HCEC 1CT (cell line): ENCODE data around the gene NCAPD3.

ENCODE experiments used
- DNase-seq: peaks from one replicate; pipeline ENCODE4 v3.0.0-alpha.2; 2017

The NCAPD3 gene

DNA sequence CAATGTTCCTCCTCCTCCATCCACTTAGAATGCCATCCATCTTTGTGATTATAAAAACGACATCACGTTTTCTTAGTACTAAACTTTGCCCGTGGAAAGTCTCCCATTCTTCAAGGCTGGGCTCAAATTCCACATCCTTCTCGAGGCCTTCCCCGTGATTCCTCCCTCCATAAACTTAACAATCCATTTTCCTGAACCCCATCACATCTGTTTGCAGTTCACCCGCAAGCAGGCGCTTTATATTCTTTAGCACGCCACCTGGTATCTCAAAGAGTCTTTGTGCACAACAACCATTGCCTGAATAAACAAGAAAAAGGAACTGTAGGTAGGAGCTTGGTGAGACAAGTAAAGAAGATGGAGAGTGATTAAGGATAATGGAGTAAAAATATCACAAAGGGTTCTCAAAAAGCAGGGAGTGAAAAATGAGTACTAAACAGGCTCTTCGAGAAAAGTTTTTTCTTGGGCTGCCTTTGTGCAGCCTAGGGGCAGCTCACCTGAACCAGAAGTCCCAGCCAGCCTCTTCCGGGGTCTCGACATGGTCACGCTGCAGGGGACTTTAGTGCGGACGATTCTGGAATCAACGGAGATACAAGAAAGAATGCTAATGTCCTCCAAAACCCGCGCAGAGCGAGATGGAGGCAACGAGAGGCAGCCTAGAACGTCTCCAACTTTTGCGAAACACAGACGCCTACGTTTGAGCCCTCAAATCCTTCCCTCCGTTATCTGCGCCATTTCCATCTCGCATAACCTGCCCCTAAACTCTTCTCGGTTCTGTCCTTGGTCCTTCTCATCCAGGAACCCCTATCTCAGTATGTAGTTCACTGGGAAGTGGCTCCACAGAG lies 28.8 kb upstream of the NCAPD3 start:
- DNase-seq: peak; percentile 30

DNA sequence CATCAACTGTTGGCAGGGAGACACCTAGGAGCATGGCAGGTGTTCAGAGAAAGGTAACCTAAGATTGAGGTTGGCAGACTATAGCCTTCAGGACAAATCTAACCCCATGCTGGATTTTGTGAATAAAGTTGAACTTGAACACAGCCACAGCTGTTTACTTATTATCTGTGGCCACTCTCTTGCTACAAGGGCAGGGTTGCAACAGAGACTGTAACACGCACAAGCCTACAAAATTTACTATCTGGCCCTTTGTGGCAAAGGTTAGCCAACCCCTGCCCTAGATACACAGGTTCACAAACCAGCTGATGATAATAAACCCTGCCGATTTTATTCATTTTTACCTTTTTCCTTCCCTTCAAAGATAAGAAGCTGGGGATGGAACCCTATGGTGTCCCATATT lies 26.9 kb upstream of the NCAPD3 start:
- DNase-seq: no peak

DNA sequence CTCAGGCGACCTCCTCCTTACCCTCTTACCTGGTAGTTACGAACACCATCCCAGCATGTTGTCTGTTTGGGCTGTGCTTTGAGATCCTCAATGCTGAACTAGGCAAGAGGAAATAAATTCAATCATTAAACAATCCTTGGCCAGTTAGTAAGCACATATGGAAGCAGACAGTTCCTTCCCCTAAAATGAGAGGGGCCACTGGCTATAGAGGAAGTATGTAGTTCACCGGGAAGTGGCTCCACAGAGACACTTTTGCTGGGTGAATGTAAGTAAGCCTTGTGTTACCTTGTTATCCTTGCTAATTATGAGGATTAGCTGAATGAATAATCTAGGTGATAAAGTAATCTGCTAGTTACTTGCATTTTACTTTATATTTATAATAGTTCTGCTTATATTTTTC lies 26.5 kb upstream of the NCAPD3 start:
- DNase-seq: no peak

DNA sequence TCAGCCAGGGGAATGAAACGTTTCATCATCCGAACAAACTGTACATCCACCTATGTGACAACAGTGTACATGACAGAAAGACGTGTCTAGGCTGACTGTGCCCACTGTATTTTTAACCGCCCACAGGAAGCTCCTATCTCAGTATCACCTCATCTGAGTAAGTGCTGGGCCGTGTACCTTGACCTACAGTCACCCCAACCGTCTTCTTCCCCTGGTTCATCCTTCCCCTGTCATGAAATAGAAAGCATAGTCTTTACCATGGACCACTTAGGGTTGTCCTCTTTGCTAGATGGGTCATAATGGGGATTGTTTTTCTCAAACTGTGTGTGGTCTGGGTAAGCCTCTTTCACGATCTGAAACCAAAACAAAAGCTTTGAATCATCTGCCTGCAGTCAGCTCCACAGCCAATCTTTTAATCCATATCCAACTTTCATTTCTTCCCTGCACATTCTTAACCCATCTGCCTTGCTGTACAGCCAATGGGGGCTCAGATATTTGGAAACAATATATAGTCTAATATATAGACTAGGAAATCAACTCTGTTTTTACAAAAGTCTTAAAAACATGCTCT lies 25.2 kb upstream of the NCAPD3 start:
- no peak for DNase-seq

DNA sequence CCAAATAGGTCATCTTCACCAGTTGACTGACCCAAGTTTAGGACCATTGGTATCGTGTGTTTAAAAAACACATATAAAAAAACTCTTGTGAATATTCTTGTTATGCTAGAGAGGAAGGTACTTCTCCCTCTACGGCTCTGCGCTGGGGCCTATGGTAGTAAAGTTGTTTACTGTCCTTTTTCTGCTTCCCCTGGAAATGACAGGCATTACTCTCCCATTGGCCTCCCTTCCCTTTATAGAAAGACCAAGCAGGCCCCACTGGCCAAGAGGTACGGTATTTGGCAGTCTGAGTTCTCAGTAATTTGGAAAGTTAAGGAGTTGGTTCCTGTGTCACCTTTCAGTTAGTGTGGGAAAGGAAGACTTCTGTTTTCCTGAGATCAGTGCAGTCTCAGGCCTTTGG lies 22.9 kb upstream of the NCAPD3 start:
- DNase-seq: no peak

DNA sequence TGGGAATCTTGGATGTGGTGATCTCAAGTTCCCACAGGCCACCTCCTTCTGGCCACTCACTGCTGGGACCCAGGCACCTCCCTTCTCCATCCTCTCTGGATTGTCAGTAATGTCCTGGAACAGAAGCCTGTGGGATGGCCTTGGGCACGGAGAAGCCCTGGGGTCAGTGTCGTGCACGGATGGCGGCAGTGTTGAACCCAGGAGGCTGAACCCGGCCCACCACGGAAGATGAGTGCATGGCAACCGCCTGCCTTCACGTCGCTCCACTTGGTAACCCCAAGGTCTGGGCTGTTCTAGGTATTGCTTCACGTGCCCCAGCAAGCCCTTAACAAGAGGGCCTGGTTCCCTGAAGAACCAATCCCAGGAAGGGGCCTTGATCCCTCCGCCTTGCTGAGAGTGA lies 22.3 kb upstream of the NCAPD3 start:
- no peak for DNase-seq

DNA sequence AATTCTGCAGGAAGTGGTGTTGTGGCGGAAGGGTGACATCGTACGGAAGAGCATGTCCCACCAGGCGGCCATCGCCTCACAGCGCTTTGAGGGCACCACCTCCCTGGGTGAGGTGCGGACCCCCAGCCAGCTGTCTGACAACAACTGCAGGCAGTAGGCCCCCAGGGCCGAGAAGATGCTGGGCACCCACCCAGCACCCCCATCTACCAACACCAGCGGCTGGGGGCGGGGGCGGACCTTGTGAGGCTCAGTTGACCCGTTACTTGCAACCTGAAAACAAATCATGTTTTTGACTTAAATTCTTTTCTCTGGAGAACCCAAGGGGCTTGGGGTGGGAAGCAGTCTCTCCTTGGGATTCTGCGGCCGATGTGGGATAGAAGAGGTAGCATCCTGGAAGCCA lies 21.7 kb upstream of the NCAPD3 start:
- DNase-seq: no peak

DNA sequence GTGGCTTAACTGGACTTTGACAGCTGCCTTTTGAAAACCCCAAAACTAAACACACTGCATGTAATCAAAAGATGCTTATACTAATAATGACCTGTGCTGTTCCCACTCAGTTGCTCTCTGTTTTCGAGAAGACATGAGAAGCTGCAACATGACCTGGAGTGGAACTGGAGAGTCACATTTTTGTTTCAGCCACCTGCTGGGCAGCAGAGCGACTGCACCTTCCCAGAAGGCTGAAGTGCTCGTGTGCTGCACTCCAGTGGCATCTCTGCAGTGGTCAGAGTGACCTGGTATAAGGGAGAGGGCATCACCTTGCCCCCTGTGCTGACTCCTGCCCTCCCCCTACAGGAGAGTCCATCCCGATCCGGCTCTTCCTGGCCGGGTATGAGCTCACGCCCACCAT lies 20.8 kb upstream of the NCAPD3 start:
- no peak for DNase-seq

DNA sequence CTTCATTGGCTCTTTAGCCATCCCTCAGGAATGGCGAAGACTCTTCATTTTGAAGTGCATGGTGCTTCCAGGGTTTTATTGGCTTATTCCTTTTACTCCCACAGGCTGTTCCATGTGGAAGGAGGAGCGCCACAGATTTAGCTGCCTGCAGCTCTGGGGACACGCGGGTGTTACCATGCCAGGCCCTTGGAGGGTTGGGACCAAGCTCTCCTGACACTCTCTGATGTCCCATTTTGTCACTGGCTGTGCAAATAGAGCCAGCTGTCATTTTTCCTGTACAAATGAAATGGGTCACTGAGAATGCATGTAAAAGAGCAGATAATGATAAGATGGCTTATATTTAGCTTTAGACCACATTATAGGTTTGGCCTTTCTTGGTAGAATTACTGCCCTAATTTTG lies 20.1 kb upstream of the NCAPD3 start:
- DNase-seq: no peak

DNA sequence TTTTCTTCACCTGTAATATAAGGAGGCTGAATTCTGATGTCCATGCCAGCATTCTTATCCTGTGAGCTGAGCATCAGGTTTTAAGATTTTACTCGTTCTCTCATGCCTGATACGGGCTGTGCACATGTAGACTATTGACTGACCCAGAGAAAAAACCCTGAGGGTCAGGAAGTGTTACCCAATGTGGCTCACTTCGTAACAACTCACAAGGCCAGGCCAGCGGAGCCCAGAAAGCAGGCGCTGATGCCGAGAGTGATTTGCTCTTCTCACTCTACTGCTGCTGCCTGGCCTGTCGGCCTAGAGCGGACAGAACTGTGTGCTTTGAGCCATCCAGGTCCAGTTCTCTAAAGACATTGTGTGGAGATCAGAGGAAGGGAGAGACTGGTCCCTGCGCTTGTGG lies 18.6 kb upstream of the NCAPD3 start:
- no peak for DNase-seq

DNA sequence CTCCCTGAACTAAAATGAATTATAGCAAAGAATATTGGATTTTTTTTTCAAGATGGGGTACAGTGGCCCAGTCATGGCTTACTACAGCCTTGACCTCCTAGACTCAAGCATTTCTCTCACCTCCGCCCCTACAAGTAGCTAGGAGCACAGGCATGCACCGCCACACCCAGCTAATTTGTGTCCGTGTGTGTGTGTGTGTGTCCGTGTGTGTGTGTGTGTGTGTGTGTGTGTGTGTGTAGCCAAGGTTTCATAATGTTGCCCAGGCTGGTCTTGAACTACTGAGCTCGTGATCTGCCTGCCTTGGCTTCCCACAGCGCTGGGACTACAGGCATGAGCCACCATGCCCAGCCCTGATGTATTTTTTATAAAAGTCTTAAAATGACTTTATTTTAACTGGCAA lies 16.8 kb upstream of the NCAPD3 start:
- DNase-seq: no peak

DNA sequence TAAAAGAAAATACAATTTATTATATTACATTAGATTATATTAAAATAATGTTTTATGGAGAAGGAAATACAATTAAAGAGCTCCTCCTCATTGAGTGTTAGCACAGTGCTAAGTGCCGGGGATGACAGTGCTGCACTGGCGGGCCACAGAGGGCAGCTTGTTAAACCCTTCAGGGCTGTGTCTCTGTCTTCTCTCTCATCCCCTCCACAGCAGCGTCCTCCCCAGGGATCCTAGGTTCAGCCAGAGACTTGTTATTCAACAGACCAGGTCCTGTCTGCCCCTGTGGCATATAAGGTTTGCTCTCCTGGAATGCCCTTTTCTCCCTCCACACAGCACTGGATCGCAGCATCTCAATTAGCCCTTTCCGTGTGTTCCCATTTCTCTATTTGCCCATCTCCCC lies 15.2 kb upstream of the NCAPD3 start:
- DNase-seq: no peak

DNA sequence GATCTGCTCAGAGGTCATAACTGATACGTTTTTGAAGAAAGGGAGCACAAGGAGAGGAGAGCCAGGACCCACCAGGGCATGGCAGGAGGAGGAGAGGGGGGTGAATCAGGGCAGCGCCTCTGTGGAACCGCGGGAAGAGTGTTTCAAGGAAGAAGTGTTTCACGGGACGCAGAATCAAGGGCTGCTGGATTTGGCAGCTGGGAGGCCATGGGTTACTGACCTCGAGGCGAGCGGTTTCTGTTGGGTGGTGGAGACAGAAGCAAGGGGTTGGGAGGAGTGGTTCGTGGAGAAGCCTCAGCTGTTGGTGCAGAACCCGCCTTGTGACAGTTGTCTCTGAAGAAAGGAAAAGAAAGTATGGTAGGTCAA lies 13.8 kb upstream of the NCAPD3 start:
- DNase-seq: no peak

DNA sequence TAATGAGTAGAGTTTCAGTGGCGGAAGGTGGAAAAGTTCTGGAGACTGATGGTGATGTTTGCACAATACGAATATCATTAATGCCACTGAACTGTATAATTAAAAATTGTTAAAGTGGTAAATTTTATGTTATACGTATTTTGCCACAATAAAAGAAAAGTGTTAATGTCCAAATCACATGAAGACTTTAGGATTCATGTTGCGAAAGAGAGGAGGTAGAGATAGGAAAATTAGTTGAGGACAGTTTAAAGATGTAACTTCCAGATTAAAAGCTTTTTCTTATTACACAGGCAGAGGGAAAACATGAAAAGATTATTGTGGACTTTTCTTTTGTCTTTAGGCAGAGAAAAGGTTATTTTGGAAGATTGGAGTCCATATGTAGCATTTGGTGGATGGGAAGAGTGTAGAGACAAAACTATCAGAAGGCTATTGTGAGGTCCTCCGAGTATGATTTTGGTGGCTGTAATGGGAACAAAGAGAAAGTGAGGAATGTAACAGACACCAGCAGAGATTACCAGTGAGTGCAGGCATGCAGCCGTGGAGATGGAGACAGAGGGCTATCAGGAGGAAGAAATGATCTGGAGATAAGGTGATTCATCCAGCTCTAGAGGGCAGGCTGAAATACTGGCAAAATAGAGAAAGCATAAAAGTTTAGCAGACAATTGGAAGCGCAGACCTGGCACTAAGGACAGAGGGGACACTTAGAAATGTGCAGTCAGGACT lies 13.2 kb upstream of the NCAPD3 start:
- no peak for DNase-seq

DNA sequence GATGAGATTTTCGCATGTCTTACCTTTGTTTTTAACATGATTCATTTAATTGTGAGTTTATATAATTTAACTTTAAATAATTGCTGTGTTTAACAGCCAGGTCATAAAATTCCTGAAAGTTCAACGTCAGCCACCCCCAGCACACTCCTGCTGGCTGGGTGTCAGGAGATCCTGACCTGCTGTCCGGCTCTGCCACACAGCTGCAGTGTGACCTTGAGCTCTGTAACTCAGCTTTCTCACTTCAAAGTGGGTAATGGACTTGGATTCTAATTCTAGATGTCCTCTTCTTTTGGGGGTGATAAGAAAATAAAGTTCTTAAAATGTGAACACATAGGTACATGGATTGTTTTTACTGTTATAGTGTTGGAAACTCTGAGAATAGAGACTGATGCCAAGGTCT lies 11.6 kb upstream of the NCAPD3 start:
- DNase-seq: no peak

DNA sequence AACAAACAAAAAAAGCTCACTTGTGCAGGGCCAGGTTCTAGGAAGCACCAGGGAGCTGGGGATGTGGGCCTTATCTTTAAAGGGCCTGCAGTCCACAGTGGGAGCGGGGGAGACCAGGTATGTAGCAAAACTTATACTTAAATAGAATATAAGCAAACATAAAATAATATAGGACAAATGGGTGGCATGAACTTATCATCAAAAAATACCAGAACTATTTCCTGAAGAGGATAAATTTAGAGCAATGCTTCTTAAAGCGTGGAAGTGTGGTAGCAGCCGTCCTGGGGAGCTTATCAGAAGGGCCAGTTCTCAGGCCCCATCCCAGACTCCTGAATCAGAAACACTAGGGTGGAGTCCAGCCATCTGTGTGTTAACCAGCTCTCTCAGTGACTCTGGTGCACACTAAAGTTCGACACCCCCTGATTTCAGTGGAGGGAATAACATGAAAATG lies 10.0 kb upstream of the NCAPD3 start:
- DNase-seq: no peak

DNA sequence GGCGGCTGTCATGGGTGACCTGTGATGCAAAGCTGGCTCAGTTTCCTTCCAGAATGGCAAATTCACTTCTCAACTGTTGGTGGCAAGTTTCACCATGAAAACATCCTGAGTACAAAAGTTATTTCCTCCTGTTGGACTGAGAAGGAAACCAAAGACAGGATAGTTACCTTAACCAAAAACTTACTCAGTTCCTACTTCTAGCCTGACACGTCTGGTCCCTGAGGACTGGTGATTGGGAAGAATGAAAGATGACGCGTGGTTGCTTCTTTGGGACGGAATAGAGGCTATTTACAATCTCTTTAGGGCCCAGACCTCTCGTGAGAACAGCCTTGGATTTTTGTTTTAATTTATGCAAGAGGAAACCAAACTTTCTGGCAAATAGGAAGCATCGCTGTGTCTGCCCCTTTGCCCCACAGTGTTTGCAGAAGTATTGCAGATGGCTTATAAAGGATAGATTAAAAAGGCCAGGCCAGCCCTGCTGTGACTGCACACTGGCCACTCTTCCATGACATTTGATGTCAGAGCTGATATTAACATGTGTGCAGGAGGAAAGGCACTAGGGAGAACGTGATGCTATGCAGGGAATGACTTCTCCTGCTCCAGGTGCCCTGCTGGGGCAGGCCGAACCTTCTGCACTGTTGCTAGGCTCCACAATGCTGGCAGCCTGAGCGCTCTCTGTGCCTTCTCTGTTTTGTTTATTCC lies 8.3 kb upstream of the NCAPD3 start:
- DNase-seq: no peak

DNA sequence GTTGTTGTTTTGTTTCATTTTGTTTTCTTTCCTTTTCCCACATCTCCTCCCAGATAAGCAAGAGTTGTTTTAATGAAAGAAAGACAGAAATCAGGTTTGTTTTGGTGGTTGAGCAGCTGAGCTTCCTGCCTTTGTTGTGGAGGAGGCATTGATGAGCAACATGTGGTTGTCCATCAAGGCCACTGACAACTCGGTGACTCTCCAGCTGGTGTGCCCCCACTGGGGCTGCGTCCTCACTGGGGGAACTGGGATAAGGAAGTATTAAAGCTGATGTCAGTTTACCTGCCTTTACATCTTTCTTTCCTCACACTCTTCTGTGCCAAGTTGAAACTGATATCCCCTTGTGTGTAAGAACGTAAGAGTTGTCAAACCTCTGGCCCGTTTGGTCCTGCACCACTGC lies 6.6 kb upstream of the NCAPD3 start:
- no peak for DNase-seq

DNA sequence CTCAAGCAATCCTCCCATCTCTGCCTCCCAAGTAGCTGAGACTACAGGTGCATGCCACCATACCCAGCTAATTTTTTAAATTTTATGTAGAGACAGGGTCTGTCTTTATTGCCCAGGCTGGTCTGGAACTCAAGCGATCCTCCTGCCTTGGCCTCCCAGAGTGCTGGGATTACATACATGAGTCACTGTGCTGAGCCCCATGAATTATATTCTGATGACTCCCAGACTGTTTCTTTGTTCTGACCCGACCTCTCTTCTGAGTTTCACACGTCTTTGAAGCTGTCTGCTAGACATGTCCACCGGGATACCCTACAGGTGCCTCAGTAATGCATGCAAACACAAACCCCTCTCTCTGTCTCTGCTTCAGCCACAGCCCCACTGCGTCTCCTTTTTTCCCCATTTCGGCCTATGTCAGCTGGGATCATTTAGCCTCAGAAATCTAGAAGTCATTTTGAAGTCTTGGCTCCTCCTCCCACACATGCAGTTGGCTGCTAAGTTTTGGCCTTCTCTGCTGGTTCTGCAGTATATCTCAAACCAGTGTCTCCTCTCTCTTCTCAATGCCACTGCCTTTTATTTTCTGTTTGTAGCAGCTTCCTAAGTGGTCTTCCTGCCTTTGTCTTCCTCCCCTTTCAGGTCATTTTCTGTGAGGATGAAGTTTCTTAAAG lies 5.5 kb upstream of the NCAPD3 start:
- no peak for DNase-seq

DNA sequence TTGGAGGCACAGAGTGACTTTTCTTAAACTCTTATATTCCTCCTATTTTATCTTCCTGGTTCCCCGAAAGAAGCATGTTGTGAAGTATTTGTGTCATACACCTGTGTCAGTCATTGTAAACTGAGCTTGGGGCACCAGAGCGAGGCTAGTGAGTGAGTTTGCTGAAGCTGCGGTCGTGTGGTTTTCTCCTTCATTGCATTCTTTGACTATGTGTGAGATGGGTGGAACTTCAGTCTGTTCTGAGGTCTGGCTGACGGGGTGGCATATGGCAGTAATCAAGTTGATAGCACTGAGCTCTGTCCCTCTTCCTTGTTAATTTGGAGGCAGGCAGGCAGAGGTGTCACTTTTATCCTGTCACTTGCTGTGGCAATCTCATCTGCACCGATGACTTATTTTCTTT lies 4.9 kb upstream of the NCAPD3 start:
- DNase-seq: no peak

DNA sequence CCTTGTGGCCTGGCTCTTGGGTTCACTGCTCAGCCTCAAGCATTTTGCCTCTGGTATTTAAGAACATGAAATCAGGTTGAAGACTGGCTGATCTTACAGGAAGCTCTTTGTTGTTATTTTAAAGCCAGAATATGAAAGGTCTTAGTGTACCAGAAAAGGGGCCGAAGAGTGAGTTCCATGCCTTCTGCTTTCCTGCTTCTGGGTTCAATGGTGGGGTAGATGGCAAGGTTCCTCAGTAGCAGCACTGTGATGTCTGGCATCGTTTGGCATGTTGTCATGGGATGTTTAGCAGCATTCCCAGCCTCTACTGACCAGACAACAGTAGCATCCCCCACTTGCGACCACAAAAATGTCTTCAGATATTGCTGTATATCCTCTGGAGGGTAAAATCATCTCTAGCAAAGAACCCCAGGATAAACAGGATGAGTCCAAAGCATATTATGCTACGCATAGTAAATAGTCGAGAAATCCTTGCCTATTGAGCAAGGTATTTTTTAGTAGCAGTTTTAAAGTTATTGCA lies 3.1 kb upstream of the NCAPD3 start:
- no peak for DNase-seq

DNA sequence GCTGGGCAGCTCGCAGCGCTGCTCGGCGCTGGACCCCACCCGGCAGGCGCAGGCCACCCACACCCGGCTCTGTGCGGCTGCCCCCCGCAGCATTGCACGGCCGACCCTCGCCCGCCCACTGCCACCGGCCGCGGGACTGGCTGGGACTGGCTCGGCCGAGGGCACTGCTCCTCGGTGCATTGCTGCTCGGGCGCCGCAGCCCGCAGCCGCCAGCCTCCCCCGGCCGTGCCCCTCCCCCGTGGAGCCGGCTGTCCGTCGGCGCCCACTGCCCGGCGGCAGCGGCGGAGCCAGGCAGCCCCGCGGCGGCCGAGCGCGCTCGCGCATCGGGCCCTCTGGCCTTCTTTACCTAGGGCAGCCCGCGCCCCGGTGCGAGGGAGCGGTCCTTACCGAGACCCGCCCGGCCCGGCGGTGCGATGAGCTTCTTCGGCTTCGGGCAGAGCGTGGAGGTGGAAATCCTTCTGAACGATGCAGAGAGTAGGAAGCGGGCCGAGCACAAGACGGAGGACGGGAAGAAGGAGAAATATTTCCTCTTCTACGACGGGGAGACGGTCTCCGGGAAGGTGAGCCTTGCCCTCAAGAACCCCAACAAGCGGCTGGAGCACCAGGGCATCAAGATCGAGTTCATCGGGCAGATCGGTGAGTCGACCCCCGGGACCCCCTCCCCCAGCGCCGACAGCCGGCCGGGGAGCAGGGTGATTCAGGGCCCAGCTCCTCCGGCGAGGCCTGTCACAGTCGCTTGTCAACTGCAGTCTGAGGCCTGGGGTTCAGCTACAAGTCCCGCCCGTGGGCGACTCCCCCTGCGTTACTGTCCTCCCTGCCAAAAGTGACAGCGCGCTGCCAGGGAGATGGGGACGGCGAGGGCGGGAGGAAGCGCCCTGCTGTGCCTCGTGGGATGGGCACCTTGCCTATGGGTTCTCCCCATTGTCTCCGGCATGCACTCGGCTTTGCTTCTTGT lies 1.2 kb upstream of the NCAPD3 start:
- peak; percentile 14 for DNase-seq
